ENCODE results near the gene PIKFYVE. TPM values are rescaled to one million over a fixed set of nuclear protein-coding genes. Genes with fewer than 3 reads are reported as not detected.
A peak's percentile ranks its signal among the peaks of the same experiment; 100 is the strongest.

Gene PIKFYVE
- total RNA-seq, 2 donors from 2014 or later = 34.5 to 41.5 TPM

GRCh38 chr2:208406474-208407451 lies 140.7 kb downstream of the PIKFYVE start, which contains the start of gene PTH2R:
TSS of gene PTH2R (plus strand) at chr2:208406792. CDS start at chr2:208407044, 252 bp downstream.
- H3K27me3 Mint-ChIP-seq = peaks cover 88% of the 10 kb centered on the region
- peak within 1 kb of the TSS; percentile 53 for H3K4me3 Mint-ChIP-seq
- H3K4me1 Mint-ChIP-seq = peaks cover 7% of the 10 kb centered on the region
- ATAC-seq = no peak
- H3K36me3 Mint-ChIP-seq (ENCODE audit: low read depth) = peaks cover 3% of the 10 kb centered on the region
- no peak for DNase-seq
- no peaks in the 10 kb centered on the region for H3K9me3 ChIP-seq (ENCODE audit: control insufficient read depth, low read length, poor library complexity, severe bottlenecking)
- H3K27ac Mint-ChIP-seq = no peak within 1 kb of the TSS

GRCh38 chr2:208407667-208408066 lies 141.6 kb downstream of the PIKFYVE start:
- H3K4me1 Mint-ChIP-seq = peaks cover 7% of the 10 kb centered on the region
- H3K27ac Mint-ChIP-seq = no peak overlapping the region
- DNase-seq (no peak), ATAC-seq (no peak)
- H3K36me3 Mint-ChIP-seq (ENCODE audit: low read depth) = peaks cover 3% of the 10 kb centered on the region
- H3K27me3 Mint-ChIP-seq = peaks cover 87% of the 10 kb centered on the region
- peak overlapping the region; percentile 53 for H3K4me3 Mint-ChIP-seq
- H3K9me3 ChIP-seq (ENCODE audit: control insufficient read depth, low read length, poor library complexity, severe bottlenecking) = no peaks in the 10 kb centered on the region

Other genes starting within 250 kb of the PIKFYVE start
- gene PLEKHM3, start 240.7 kb upstream of the PIKFYVE start, total RNA-seq = 10 to 100 TPM; 14.3 to 14.4 TPM
- gene CRYGD, start 141.7 kb upstream of the PIKFYVE start, total RNA-seq = not detected
- gene CRYGC, start 136.4 kb upstream of the PIKFYVE start, total RNA-seq = not detected
- not detected for gene CRYGB, start 120.1 kb upstream of the PIKFYVE start, total RNA-seq
- not detected for gene CRYGA, start 102.7 kb upstream of the PIKFYVE start, total RNA-seq
- gene C2orf80, start 76.2 kb upstream of the PIKFYVE start, total RNA-seq = not detected
- gene IDH1, start 11.2 kb upstream of the PIKFYVE start, total RNA-seq = 1 to 10 TPM; 3.5 to 5.8 TPM
- under 1 TPM in 1 of 2 donors, not detected in 1; 0.27 TPM for gene PTH2R, start 140.5 kb downstream of the PIKFYVE start, total RNA-seq

All from T-helper 17 cell (primary cell).